GM21717 (cell line): ENCODE measurements around the gene PDE3B.
"Not testable (repeated sequence)": the region's sequence is repeated elsewhere in the genome, so short reads cannot be mapped to it uniquely, and the experiment has no call there.

Experiments used
- ATAC-seq: cut with Tn5 transposase; IDR thresholded peaks from one replicate; pipeline ENCODE4 v1.9.1; 2021; ENCODE audit warnings: mild to moderate bottlenecking, moderate library complexity; ENCODE audit not compliant: unreplicated experiment

Gene PDE3B

DNA sequence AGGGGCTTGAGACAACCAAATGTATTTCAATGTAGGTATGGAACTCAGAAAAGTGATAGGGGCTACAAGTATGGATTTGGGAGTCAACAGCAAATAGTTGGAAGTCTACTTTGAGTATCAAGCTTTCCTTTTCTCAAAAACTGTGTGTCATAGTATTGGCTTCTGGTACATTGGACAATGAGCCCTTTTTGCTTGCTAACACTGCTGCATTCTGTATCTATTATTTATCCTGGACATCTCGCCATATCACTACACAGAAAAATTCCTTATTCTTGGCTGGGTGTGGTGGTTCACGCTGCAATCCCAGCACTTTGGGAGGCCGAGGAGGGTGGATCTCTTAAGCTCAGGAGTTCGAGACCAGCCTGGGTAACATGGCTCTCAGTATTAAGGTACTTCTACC, 230.0 kb downstream of the PDE3B start:
- ATAC-seq, result no peak

DNA sequence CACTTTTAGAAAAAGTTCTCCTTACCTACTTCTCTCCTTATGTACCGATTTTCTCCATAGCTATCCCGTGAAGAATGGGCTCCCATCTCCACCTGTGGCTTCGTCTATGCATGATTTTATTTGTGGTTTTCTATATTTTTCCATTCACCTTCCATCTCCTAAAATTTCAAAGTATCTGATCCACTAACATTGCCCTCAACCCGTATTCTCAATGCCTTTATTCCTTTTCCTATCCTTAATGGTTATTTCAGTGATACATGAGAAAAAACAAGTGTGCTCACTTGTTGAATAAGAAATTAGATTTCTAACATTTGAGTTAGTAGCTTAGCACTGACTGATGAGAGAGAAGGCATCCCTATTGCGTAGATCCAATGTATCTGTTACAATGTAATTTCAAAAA, 231.6 kb downstream of the PDE3B start:
- no peak for ATAC-seq

DNA sequence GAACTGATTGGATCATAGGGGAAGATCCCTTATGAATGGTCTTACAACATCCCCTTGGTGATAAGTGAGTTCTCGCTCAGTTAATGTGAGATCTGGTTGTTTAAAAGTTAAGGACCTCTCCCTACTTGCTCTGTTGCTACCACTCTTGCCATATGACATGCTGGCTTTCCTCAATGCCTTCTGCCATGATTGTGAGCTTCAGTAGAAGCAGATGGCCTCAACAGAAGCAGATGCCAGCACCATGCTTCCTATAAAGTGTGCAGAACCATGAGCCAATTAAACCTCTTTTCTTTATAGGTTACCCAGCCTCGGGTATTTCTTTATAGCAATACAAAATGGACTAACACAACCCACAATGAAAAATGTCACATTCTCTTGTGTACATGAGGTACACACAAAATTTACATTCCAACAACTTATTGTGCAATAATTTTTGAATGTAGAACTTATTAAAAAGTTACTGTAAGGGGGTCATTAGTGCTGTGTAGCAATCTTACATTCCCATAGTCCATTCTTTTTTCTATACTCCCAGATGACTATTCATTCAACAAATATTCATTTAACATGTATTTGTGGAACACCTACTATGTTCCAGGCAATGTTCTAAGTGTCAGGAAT, 238.1 kb downstream of the PDE3B start:
- ATAC-seq, result no peak

DNA sequence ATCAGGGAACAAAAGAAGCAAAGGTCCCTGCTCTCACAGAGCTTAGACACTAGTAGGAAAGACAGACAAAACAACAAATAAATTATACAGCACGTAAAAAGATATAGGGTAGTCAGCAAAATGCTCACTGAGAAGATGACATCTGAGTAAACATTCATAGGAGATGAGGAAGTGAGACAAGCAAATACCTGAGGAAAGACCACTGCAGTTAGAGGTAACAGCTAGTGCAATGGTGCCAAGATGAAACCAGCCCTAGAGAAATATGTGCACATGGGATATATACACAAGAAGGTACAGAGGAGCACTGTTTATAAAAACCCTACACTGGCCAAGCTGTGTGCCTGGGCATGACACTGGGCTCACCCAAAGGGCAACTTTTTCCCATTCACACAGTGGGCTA, 238.6 kb downstream of the PDE3B start:
- ATAC-seq, result no peak

DNA sequence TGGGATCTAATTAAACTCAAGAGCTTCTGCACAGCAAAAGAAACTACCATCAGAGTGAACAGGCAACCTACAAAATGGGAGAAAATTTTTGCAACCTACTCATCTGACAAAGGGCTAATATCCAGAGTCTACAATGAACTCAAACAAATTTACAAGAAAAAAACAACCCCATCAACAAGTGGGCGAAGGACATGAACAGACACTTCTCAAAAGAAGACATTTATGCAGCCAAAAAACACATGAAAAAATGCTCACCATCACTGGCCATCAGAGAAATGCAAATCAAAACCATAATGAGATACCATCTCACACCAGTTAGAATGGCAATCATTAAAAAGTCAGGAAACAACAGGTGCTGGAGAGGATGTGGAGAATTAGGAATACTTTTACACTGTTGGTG, 240.1 kb downstream of the PDE3B start:
- not testable (repeated sequence) for ATAC-seq

DNA sequence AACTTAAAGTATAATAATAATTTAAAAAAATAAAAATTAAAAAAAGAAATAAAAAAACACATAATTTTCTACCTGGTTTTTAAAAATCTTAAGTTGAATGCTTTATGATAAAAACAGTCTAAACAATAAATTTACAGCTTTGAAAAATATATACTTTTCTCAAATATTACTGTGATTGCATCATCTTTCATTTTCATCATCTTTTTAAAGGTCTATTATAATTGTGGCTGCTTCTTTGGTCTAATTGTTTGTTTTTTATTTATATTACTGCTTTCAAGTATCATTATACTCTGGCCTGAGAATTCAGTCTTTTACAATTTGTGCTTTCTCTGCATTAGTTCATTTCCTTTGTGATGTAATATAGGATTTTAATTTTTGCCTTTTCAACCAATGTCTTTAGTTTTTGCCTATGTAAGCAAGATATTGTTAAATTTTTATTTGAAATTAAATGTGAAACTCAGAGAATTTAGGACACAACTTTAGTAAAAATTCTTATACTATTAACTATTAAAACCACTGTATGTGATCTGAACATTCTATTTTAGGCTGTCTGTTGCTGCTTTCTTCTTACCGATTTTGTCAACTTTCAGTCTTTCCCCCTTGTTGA, 241.2 kb downstream of the PDE3B start:
- ATAC-seq, result no peak

DNA sequence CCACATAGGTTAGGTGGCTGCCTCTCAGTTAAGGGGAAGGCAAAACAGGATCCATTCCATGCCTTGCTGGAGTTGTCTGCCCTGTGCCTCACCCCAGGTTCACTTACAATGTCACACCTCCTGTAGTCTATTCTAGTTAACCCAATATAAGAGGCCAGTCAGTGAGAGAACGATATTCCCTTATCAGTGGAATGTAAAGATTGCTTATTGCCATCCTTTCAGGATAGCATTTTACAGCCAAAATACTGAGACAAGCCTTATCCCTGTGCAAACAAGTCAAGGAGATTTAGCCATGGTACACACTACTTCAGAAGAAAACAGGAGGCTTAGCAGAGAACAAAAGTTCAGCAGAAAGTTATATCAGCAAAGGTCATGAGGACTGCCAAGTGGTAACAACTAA, 242.9 kb downstream of the PDE3B start:
- ATAC-seq, result no peak

DNA sequence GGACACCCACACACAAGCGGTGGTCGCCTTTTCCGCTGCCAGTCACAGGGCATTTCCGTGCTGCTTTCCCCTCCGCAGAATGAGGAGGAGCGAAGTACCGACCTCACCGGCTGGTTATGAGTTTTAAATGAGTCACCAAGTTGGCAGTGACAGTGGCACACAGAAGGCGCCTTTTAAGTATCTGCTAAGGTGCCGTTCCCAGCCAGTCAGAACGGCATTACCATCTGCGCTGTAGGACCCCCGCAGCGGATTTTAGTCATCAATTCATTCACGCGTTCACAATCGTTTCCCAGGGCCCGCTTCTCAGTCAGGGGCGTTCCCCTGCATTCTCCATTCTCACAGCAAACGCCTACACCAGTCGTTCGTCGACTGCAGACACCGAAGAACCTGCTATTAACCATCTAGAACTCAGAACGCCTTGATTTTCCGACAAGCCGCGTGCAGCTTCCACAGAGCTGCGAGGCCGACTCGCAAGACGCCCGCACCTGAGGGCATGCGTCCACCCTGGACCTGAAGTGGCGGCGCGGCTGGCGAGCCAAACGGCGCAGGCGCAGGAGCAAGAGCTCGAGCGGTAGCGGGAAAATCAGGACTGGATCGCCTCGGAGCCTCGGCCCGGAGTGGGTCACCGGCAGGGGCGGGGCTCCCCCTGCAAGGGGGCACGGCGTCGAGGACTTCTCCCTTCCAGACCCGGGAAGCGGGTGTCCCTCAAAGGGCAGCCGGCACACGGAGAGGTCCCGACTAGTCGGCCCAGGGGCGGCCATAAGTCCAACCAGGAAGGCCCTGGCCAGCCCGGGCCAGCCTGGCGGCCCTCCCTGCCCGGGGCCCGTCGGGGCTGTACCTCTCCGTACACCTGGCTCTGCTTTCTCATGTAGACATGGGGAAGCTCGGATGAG, 247.8 kb downstream of the PDE3B start:
- ATAC-seq, result peak; percentile 57

DNA sequence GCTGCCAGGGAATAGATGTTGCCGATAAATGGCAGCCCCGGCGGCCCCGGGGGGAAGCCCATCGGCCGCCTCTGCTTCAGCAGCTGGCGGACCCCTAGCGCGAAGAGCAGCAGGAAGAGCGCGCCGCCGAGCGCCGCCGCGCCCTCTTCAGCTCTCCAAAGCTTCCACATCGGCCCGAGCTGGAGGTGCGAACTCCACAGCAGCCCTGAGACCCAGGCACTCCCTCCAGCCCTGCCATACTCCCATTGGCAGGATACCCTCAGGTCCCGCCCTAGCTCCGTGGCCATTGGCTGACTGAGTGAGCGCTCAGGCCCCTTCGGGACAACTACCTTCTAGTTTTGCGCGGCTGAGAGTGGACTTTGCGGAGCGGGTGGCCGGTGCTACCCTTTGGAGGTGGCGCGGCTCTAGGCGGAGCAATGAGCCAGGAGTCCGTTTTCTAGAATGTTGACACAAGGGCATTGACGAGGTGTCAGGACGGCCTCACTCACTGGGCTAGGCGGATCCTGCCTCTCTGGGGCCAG, 248.5 kb downstream of the PDE3B start, which contains the start of gene CYP2R1:
Gene CYP2R1, minus strand, starts transcription at position 196 of the 521 bp plus-strand sequence. Its CDS starts 26 bp downstream, at position 170.
- ATAC-seq, result peak; percentile 96

DNA sequence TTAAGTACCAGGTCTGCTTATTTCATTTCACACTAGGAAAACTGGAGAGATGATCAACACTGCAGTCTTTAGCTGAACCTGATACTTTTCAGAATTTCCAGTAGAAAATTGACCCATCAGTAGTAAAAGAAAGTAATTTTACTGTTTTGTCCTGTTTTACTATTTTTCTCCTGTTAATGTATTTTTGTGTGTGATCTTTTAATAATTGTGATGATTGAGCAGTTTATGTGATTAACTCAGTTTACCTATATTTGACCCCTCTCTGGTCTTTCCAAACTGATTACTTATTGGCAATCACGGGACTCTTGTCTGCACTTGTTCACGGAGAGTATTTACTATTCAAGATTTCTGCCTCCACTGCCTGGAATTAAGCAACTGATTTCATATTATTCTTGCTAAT, 249.0 kb downstream of the PDE3B start:
- ATAC-seq, result no peak

DNA sequence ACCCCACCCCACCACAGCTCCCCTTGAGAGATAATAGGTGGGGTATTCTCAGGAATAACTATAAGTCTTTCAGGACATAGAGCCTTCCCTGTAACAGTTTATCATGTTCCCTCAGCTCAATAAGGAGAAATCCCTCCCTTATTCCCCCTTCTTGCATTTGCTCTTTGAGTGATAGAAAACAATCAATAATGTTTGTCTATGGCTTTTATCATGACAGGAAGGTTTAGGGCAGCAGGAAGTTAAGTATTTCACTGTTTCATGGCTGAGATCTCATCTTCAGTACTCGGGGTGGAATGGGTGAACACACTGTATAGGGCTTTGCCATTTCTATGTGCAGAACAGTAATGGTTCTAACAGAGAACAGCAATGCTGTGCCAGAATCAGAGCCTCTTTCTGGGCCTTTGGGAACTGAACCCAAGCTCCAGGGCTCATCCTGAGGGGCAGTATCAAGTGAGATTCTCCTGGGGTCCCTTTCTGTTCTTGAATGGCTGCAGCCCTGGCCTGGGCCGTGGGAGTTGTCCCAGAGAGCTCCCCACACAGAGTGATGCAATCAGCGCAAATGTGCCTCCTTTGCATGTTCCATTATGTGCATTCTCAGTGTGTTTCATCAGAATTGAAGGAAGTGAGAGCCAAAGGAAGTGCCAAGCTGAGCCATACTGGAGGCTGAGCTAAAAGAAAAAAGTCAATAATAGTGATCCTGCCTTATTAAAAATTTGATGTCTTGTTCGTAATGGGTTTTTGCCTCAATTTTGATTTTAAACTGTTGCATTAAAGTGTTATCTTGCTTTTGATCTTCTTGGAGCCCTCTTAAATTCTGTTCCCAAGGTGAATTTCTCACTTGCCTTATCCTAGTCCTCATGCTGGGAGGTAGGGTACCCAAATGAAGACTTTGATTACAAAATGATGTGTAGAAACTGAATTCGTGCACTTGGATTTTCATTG, 251.3 kb downstream of the PDE3B start:
- ATAC-seq, result no peak

DNA sequence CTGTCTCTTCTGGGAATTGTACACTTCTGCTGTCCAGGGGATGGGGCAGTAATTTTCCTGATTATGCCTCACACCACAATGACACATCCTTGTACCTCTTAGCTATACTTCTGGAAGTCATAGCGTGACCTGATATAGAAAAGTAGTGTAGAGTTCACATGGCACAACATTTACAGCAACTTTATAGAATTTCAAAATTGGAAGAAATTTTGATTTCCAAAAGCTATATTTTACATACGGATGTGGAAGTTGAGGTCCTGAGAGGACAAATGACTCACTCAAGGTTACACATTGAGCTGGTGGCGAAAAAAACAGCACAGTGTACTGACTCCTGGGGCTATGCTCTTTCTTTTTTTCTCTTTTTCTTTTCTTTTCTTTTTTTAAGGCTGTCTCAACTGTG, 254.8 kb downstream of the PDE3B start:
- ATAC-seq, result no peak

DNA sequence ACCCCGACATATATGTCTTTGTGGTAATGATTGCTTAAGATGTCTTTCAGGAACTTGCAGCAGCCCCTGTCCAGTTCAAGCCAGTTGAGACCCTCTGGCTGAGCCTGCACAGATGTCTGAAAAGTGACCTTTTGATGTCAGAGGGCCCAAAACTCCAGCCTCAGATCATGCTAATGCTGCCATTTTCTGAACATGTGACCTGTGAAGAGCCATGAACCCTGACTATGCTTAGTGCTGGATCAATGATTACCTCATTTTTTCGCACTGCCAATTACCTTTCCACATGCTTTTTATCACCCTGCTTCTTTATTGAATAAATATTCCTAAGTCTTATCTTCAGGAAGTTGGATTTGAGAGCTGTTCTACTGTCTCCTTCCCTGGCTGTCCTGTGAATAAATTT, 255.3 kb downstream of the PDE3B start:
- no peak for ATAC-seq

DNA sequence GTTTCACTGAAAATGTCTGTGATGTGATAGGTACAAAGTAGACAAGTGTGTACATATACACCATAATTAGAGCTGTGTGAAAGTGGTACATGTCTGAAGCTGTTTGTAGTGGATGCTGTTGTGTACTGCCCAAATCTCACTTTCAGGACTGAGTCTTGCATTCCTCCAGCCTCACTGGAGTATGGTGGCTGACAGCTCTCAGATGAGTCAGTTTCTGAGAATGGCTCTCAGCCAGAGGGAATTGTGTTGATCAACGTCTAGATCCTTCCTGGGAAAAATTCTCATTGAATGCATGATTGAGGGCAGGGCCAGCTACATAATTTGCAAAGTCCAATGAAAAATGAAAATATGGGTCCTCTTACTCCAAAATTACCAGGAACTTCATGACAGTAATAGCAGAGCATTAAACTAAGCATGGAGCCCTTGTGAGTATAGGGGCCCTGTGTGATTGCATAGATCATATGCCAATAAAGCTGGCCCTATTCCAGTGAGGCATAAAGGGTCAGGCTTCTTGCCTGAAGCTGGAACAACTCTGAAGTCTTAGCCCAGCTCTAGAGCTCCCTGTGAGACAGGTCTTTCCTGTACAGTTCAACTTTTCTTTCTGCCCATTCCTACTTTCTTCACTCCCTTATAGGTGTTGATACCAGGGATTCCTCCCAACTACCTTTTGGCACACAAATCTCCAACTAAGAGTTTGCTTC, 259.2 kb downstream of the PDE3B start:
- no peak for ATAC-seq

DNA sequence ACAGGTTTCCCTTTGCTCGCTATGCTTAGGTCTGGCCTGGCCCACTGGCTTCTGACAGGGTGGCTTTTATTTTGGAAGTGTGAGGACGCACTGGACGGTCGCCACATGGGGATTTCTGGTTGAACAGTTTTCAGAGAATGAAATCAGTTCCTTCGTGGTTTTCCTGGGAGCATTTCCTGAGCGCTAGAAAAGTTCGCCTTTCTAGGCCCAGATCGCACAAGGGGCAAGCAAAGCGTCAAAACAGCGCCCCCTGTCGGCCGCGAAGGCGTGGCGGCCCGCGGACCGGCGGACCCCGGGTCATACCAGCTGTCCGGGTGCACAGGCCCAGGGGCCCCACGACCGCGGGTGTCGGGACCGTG, 261.1 kb downstream of the PDE3B start:
- peak; percentile 48 for ATAC-seq

DNA sequence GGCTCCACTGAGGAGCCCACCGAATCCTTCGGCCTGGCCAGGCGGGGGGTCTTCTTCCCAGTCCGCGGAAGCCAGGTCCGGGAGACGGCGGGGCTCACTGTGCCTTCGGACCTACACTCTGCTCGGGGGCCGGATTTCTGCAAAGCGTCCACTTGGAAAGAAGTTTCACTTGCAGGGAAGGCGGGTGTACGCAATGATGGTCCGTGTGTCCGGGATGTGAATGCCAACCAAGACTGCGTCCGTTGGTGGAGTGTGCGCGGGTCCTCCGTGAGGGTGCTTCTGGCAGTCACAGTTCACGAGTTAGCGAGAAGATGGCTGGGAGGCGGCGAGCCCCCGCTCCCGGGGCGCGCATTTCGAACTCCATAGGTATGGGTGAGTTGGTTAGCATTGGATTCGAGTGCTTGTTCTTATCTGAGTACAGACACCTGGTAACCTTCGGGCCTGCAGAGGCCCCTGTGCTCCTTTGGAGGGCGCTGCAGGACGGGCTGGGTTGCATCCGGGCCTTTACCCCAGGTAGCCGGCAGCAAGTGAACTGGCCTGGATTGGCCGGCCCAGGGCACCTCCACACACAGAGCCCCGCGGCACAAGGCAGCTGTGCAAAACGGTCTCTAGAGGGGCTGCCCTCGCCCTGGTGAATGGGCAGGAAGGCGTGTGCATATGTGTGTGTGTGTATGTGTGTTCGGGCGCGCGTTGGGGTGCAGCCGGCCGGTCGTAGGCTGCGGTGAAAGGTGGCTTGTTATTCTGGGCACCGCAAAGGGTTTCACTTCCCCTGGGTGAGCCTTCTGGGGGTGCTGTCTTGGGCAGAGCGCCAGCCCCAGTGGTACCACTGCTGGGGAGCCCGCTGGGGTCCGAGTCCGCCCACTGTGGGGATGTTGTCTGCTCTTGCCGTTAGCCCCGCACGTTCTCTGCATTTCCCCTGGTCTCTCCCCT, 261.8 kb downstream of the PDE3B start:
- ATAC-seq, result peak; percentile 55

DNA sequence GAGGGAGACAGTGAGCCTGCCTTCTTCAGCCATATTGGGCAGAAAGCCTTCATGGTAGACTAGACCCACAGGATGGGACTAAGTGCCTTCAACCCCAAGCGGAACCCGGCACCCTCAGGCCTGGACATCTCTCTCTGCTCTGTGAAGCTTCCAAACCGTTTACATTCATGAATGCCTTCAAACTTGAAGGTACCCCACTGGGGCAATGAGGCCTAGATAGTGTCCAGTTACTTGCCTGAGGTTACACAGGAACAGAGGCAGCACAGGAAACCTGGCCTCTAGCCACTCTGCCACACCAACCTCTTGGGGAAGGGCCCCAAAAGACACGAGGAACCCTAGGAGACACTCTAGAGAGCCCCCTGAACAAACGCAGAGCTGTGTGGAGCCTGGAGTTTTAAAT, 263.0 kb downstream of the PDE3B start:
- ATAC-seq, result no peak

DNA sequence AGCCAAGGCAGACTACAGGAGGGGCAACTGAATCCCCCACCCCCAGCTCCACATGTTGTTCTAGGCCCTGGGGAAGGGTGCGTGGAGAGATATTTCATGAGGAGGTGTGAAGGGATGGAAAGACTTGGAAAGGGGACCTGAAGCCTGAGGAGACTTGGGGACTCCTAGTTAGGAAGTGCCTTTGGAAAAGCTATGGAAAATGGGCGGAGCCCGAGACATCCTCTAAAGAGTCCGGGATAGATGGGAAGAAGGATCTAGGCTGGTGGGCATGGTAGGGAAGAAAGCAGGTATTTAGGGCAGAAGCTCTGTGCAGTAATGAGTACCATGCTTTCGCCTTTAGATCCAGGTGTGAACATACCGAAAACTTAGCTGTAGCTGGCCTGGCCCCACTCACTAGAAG, 263.4 kb downstream of the PDE3B start:
- no peak for ATAC-seq
